C4-2B (cell line): ENCODE data around the gene IFIH1.

ENCODE experiments used
- ZFX ChIP-seq: fragments of 450-650 bp; IDR thresholded peaks from 2 replicates; pipeline ENCODE4 v1.6.1; 2017
- TF ChIP-seq, protein P1 (sequence below): fragments of 450-650 bp; conservative IDR thresholded peaks from 2 replicates; pipeline ENCODE4 v1.5.1; 2017; ENCODE audit warnings: mild to moderate bottlenecking

DNA sequence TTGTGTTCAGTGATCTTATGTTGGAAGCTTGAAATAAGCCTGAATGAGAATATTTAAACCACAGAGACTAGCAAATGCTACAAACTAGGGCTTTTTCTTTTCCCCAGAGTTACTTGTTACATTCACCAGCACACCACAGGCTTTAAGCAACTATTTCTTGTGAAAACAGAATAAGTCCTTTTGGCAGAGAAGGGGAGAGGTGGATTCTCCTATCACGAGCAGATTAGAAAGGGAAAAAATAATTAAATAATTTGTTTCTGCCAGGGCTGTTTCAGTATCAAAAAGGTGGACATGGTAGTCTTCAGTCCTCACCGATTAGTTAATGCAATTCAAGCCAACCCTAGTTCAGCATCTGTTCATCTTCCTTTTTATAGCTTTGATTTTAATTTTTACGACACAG, 12.6 kb downstream of the IFIH1 start:
- TF ChIP-seq, protein P1, sequence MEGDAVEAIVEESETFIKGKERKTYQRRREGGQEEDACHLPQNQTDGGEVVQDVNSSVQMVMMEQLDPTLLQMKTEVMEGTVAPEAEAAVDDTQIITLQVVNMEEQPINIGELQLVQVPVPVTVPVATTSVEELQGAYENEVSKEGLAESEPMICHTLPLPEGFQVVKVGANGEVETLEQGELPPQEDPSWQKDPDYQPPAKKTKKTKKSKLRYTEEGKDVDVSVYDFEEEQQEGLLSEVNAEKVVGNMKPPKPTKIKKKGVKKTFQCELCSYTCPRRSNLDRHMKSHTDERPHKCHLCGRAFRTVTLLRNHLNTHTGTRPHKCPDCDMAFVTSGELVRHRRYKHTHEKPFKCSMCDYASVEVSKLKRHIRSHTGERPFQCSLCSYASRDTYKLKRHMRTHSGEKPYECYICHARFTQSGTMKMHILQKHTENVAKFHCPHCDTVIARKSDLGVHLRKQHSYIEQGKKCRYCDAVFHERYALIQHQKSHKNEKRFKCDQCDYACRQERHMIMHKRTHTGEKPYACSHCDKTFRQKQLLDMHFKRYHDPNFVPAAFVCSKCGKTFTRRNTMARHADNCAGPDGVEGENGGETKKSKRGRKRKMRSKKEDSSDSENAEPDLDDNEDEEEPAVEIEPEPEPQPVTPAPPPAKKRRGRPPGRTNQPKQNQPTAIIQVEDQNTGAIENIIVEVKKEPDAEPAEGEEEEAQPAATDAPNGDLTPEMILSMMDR, result no peak
- TF ChIP-seq ZFX, result no peak
